HEK293 (cell line): ENCODE data around the gene PDE4B.
A peak's percentile ranks its signal among the peaks of the same experiment; 100 is the strongest.

Experiments used
- CTCF ChIA-PET: fragments of 350-600 bp; formaldehyde crosslinking; extraction: SDS; loops from one replicate; lab custom pipeline; 2021; ENCODE audit warnings: antibody characterized with exemption; lab: Yijun Ruan, JAX
- POLR2A ChIA-PET: fragments of 300-600 bp; formaldehyde crosslinking; extraction: SDS; loops from one replicate; lab custom pipeline; 2020; ENCODE audit warnings: antibody characterized with exemption, inconsistent platforms; lab: Yijun Ruan, JAX
- H3K27ac ChIP-seq: fragments of 200-500 bp; sonication (Bioruptor generic); 2 replicates; pipeline ENCODE4 v1.5.1; 2014; ENCODE audit warnings: low read depth, low read length, control low read depth, inconsistent platforms; ENCODE audit errors: extremely low read depth
- H3K36me3 ChIP-seq, 2 experiments: fragments of 200-500 bp in 1 of 2; sonication (Bioruptor generic) in 1 of 2; 1 replicate in 1 of 2; 2 replicates in 1 of 2; pipeline ENCODE4 v1.5.1; 2014 to 2017; ENCODE audit warnings: inconsistent platforms in 2 of 2, low read length in 2 of 2; ENCODE audit not compliant: control insufficient read depth in 2 of 2, insufficient read depth in 1 of 2
- H3K4me1 ChIP-seq: fragments of 200-500 bp; sonication (Bioruptor generic); 2 replicates; pipeline ENCODE4 v1.5.1; 2014; ENCODE audit warnings: mild to moderate bottlenecking, low read length, inconsistent platforms; ENCODE audit not compliant: control insufficient read depth, insufficient read depth
- H3K4me3 ChIP-seq: 2 replicates; pipeline ENCODE4 v1.5.1; 2011; ENCODE audit warnings: low read depth, mild to moderate bottlenecking, control low read depth, low read length, moderate library complexity
- H3K9me3 ChIP-seq: fragments of 200-500 bp; sonication (Bioruptor generic); 2 replicates; pipeline ENCODE4 v1.5.1; 2014; ENCODE audit warnings: low read depth, low read length, inconsistent platforms; ENCODE audit not compliant: control insufficient read depth, insufficient read depth
- FEZF1 ChIP-seq: fragments of 450-650 bp; formaldehyde crosslinking; IDR thresholded peaks from 2 replicates; pipeline ENCODE4 v1.5.1; 2016; ENCODE audit warnings: missing biosample characterization, missing genetic modification characterization
- GFI1B ChIP-seq: fragments of 450-650 bp; formaldehyde crosslinking; IDR thresholded peaks from 2 replicates; pipeline ENCODE4 v1.5.1; 2016; ENCODE audit warnings: missing biosample characterization, missing genetic modification characterization
- PRDM6 ChIP-seq: fragments of 450-650 bp; formaldehyde crosslinking; IDR thresholded peaks from 2 replicates; pipeline ENCODE4 v1.5.1; 2017; ENCODE audit warnings: missing biosample characterization, missing genetic modification characterization
- RBAK ChIP-seq: fragments of 450-650 bp; formaldehyde crosslinking; IDR thresholded peaks from 2 replicates; pipeline ENCODE4 v1.5.1; 2016; ENCODE audit warnings: missing biosample characterization, missing genetic modification characterization
- SCRT2 ChIP-seq: fragments of 450-650 bp; formaldehyde crosslinking; IDR thresholded peaks from 2 replicates; pipeline ENCODE4 v1.5.1; 2016; ENCODE audit warnings: missing biosample characterization, missing genetic modification characterization
- TRIM28 ChIP-seq: IDR thresholded peaks from 2 replicates; pipeline ENCODE4 v1.6.1; 2011; ENCODE audit warnings: low read length, control low read depth, borderline replicate concordance
- ZBTB20 ChIP-seq: fragments of 450-650 bp; formaldehyde crosslinking; IDR thresholded peaks from 2 replicates; pipeline ENCODE4 v1.5.1; 2016; ENCODE audit warnings: missing biosample characterization, missing genetic modification characterization
- ZBTB48 ChIP-seq: fragments of 450-650 bp; formaldehyde crosslinking; IDR thresholded peaks from 2 replicates; pipeline ENCODE4 v1.5.1; 2016; ENCODE audit warnings: missing biosample characterization, missing genetic modification characterization
- ZBTB8A ChIP-seq: fragments of 450-650 bp; formaldehyde crosslinking; IDR thresholded peaks from 2 replicates; pipeline ENCODE4 v1.5.1; 2016; ENCODE audit warnings: missing biosample characterization, missing genetic modification characterization
- ZNF133 ChIP-seq: fragments of 450-650 bp; formaldehyde crosslinking; IDR thresholded peaks from 2 replicates; pipeline ENCODE4 v1.5.1; 2016; ENCODE audit warnings: missing biosample characterization, missing genetic modification characterization
- ZNF19 ChIP-seq: fragments of 450-650 bp; formaldehyde crosslinking; IDR thresholded peaks from 2 replicates; pipeline ENCODE4; 2016; ENCODE audit warnings: missing biosample characterization, missing genetic modification characterization, low read depth
- ZNF335 ChIP-seq: fragments of 450-650 bp; formaldehyde crosslinking; conservative IDR thresholded peaks from 2 replicates; pipeline ENCODE4 v1.5.1; 2016; ENCODE audit warnings: missing biosample characterization, missing genetic modification characterization
- ZNF391 ChIP-seq: fragments of 450-650 bp; formaldehyde crosslinking; IDR thresholded peaks from 2 replicates; pipeline ENCODE4 v1.5.1; 2016; ENCODE audit warnings: low read depth, missing biosample characterization, missing genetic modification characterization, borderline replicate concordance
- ZNF423 ChIP-seq: fragments of 450-650 bp; formaldehyde crosslinking; IDR thresholded peaks from 2 replicates; pipeline ENCODE4 v1.5.1; 2016; ENCODE audit warnings: missing biosample characterization, missing genetic modification characterization
- ZNF501 ChIP-seq: fragments of 450-650 bp; formaldehyde crosslinking; IDR thresholded peaks from 2 replicates; pipeline ENCODE4 v1.5.1; 2016; ENCODE audit warnings: missing biosample characterization, missing genetic modification characterization
- ZNF521 ChIP-seq: fragments of 450-650 bp; formaldehyde crosslinking; IDR thresholded peaks from 2 replicates; pipeline ENCODE4 v1.5.1; 2017; ENCODE audit warnings: missing biosample characterization, mild to moderate bottlenecking, missing genetic modification characterization
- ZNF530 ChIP-seq: fragments of 450-650 bp; formaldehyde crosslinking; IDR thresholded peaks from 2 replicates; pipeline ENCODE4 v1.5.1; 2016; ENCODE audit warnings: low read depth, missing biosample characterization, missing genetic modification characterization
- ZSCAN16 ChIP-seq: fragments of 450-650 bp; formaldehyde crosslinking; IDR thresholded peaks from 2 replicates; pipeline ENCODE4 v1.5.1; 2016; ENCODE audit warnings: missing biosample characterization, missing genetic modification characterization
- TF ChIP-seq, protein P1 (sequence below): fragments of 450-650 bp; formaldehyde crosslinking; IDR thresholded peaks from 2 replicates; pipeline ENCODE4 v1.5.1; 2017; ENCODE audit warnings: missing biosample characterization, missing genetic modification characterization
- TF ChIP-seq, protein P2 (sequence below): fragments of 450-650 bp; formaldehyde crosslinking; IDR thresholded peaks from 2 replicates; pipeline ENCODE4 v1.5.1; 2016; ENCODE audit warnings: missing biosample characterization, missing genetic modification characterization
- TF ChIP-seq, protein P3 (sequence below): fragments of 450-650 bp; formaldehyde crosslinking; IDR thresholded peaks from 2 replicates; pipeline ENCODE4 v1.5.1; 2016; ENCODE audit warnings: missing biosample characterization, missing genetic modification characterization

PDE4B gene

DNA sequence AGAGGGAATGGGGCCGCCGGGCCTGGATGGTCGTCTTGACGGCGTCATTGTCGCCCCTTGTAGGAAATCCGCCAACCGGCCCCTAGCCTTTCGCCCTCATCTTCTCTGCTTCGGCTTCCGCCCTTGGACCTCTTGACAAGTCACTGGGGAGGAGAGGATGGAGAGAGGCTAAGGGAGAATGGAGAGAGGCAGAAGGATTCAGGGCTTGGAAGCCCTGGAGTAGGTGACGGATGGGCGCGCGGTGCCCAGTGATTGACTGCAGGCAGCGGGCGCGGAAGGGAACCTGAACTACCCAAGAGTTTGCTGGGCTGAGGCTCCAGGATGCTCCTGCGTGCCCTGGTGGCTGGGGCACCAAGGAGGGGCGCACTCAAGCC lies 651 bp downstream of the PDE4B start:
- Histone ChIP-seq H3K9me3 (no peaks in the 10 kb centered on the region), H3K4me3 (peak overlapping the region; percentile 25), H3K4me1 (no peaks in the 10 kb centered on the region), H3K27ac (no peak overlapping the region; the same call in 1 of the 2 replicates), H3K36me3 (no peaks in the 10 kb centered on the region)
- ChIA-PET CTCF (no interaction called here), POLR2A (no interaction called here)
- TF ChIP-seq ZBTB48 (tag by site-specific recombination) (0 out of 2 replicates have a peak, but pooled peaks have one; percentile 24), TRIM28 (no peak), ZBTB8A (tag by site-specific recombination) (0 out of 2 replicates have a peak, but pooled peaks have one; percentile 28), ZSCAN16 (tag by site-specific recombination) (no peak), ZNF335 (tag by site-specific recombination) (peak; percentile 42; the same call in 1 of the 2 replicates), SCRT2 (tag by site-specific recombination) (no peak), ZNF423 (tag by site-specific recombination) (no peak), ZNF530 (0 out of 2 replicates have a peak, but pooled peaks have one; percentile 48), ZBTB20 (tag by site-specific recombination) (no peak; the same call in 1 of the 2 replicates), ZNF391 (no peak)
- TF ChIP-seq, protein P1, sequence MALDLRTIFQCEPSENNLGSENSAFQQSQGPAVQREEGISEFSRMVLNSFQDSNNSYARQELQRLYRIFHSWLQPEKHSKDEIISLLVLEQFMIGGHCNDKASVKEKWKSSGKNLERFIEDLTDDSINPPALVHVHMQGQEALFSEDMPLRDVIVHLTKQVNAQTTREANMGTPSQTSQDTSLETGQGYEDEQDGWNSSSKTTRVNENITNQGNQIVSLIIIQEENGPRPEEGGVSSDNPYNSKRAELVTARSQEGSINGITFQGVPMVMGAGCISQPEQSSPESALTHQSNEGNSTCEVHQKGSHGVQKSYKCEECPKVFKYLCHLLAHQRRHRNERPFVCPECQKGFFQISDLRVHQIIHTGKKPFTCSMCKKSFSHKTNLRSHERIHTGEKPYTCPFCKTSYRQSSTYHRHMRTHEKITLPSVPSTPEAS (tag by site-specific recombination) = no peak

DNA sequence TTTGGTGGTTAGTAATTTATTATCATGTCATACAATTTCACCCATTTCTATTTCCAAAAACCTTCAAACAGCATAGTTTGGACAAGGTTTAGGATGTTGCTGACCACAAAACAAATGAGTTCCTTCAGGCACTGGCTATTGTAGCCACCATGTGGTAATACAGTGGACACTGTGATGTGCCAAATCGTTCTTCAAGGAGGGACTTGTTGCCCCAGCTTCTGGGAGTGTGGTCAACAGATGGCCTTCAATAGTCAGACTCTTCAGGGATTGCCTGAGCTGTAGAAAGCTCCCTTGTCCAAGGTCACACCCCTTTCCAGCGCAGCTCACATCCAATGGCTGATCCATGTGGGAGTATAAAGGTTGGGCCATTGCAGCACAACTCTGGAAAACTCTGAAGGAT lies 2.6 kb downstream of the PDE4B start:
- no peaks in the 10 kb centered on the region for H3K36me3 ChIP-seq
- no peak for TF ChIP-seq ZSCAN16 (tag by site-specific recombination)
- TF ChIP-seq, all 188 proteins: peak for 0
- ChIA-PET CTCF (no interaction called here), POLR2A (no interaction called here)
- Histone ChIP-seq H3K27ac (no peak overlapping the region), H3K4me3 (no peak overlapping the region), H3K4me1 (no peaks in the 10 kb centered on the region), H3K9me3 (no peaks in the 10 kb centered on the region)

GRCh38 chr1:65799601-65800000 lies 6.9 kb downstream of the PDE4B start:
- no peaks in the 10 kb centered on the region for H3K36me3 ChIP-seq
- POLR2A ChIA-PET = no interaction called here
- CTCF ChIA-PET = no interaction called here
- H3K4me3 ChIP-seq = no peak overlapping the region
- TF ChIP-seq ZNF19 (tag by site-specific recombination) = no peak
- TF ChIP-seq GFI1B = no peak
- no peak overlapping the region for H3K27ac ChIP-seq
- no peaks in the 10 kb centered on the region for H3K4me1 ChIP-seq
- no peaks in the 10 kb centered on the region for H3K9me3 ChIP-seq

DNA sequence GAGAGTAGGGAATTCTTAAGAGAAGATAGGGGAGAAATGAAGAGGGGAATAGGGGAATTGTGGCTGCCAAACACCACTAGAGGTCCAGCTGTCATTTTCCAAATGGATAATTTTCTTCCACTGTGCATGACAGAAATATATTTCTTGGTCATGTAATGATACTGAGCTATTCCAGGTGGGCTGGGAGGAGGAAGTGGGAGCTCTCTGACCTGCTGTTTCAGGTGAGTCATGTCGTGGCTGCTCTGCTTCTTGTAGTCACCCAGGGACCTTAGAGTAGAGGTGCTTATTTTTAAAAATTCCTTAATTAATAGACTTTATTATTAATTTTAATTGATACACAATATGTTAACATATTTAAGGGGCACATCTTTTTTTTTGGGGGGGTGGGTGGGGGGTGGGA lies 11.9 kb downstream of the PDE4B start:
- H3K27ac ChIP-seq = no peak overlapping the region
- CTCF ChIA-PET = no interaction called here
- POLR2A ChIA-PET = no interaction called here
- no peaks in the 10 kb centered on the region for H3K36me3 ChIP-seq
- H3K4me3 ChIP-seq = no peak overlapping the region
- no peaks in the 10 kb centered on the region for H3K9me3 ChIP-seq
- H3K4me1 ChIP-seq = no peaks in the 10 kb centered on the region
- TF ChIP-seq ZNF521 (tag by site-specific recombination) (no peak), PRDM6 (tag by site-specific recombination) (no peak), ZNF133 (tag by site-specific recombination) (no peak), ZNF501 (tag by site-specific recombination) (no peak), FEZF1 (tag by site-specific recombination) (no peak), RBAK (tag by site-specific recombination) (no peak)
- TF ChIP-seq, protein P1 (tag by site-specific recombination) = no peak
- TF ChIP-seq, protein P2, sequence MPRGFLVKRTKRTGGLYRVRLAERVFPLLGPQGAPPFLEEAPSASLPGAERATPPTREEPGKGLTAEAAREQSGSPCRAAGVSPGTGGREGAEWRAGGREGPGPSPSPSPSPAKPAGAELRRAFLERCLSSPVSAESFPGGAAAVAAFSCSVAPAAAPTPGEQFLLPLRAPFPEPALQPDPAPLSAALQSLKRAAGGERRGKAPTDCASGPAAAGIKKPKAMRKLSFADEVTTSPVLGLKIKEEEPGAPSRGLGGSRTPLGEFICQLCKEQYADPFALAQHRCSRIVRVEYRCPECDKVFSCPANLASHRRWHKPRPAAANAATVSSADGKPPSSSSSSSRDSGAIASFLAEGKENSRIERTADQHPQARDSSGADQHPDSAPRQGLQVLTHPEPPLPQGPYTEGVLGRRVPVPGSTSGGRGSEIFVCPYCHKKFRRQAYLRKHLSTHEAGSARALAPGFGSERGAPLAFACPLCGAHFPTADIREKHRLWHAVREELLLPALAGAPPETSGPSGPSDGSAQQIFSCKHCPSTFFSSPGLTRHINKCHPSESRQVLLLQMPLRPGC (tag by site-specific recombination) = no peak
- TF ChIP-seq, protein P3, sequence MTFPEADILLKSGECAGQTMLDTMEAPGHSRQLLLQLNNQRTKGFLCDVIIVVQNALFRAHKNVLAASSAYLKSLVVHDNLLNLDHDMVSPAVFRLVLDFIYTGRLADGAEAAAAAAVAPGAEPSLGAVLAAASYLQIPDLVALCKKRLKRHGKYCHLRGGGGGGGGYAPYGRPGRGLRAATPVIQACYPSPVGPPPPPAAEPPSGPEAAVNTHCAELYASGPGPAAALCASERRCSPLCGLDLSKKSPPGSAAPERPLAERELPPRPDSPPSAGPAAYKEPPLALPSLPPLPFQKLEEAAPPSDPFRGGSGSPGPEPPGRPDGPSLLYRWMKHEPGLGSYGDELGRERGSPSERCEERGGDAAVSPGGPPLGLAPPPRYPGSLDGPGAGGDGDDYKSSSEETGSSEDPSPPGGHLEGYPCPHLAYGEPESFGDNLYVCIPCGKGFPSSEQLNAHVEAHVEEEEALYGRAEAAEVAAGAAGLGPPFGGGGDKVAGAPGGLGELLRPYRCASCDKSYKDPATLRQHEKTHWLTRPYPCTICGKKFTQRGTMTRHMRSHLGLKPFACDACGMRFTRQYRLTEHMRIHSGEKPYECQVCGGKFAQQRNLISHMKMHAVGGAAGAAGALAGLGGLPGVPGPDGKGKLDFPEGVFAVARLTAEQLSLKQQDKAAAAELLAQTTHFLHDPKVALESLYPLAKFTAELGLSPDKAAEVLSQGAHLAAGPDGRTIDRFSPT (tag by site-specific recombination) = no peak
